ENCODE measurements around the gene CHID1.

Gene CHID1

DNA sequence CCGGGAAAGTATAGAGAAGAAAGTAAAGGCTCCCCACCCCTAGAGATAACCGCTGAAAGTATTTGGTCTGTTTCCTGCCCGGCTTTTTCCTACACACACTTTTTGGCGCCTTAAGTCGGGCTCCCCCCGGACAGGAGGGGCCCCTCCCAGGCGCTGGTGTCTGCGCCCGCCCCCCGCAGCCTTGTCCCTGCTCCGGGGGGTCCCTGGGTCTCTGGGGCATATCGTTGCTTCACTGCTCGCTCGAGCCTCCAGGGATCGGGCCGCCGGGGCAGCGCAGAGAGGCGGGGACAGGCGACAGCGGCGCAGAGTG, 83.8 kb downstream of the CHID1 start:
- Histone ChIP-seq H3K9me3 (no peaks in the 10 kb centered on the region), H3K4me3 (ENCODE audit: low read depth in 1 of 2, low read length in 1 of 2) (peak overlapping the region; percentile 68 to 80), H3K27me3 (peaks cover 29% of the 10 kb centered on the region), H3K36me3 (peaks cover 38% of the 10 kb centered on the region), H3K27ac (peak overlapping the region; percentile 80), H3K4me1 (ENCODE audit: control insufficient read depth in 1 of 2, insufficient read depth in 1 of 2, low read depth in 1 of 2, low read length in 1 of 2) (peaks cover 85 to 97% of the 10 kb centered on the region in 2 experiments)
- TF ChIP-seq, protein P1, sequence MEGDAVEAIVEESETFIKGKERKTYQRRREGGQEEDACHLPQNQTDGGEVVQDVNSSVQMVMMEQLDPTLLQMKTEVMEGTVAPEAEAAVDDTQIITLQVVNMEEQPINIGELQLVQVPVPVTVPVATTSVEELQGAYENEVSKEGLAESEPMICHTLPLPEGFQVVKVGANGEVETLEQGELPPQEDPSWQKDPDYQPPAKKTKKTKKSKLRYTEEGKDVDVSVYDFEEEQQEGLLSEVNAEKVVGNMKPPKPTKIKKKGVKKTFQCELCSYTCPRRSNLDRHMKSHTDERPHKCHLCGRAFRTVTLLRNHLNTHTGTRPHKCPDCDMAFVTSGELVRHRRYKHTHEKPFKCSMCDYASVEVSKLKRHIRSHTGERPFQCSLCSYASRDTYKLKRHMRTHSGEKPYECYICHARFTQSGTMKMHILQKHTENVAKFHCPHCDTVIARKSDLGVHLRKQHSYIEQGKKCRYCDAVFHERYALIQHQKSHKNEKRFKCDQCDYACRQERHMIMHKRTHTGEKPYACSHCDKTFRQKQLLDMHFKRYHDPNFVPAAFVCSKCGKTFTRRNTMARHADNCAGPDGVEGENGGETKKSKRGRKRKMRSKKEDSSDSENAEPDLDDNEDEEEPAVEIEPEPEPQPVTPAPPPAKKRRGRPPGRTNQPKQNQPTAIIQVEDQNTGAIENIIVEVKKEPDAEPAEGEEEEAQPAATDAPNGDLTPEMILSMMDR (IDR thresholded peaks at IDR 0.05), result no peak

DNA sequence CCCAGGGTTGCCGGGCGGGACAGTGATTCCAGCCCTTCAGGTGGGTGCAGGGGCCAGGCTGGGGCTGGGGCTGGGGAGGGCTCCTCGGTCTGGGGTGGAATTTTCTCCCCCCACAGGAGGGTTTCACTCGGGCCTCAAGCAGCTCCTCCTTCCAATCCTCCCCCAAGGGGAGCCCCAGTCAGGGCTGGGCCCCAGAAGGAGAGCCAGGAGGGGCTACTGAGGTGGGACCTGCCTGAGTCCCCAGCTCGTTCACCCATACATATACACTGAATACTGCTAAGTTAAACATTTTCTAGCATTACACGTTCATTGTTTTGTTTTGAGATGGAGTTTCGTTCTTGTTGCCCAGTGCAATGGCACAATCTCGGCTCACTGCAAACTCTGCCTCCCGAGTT, 84.4 kb downstream of the CHID1 start:
- Histone ChIP-seq H3K9me3 (no peaks in the 10 kb centered on the region), H3K4me3 (ENCODE audit: low read depth in 1 of 2, low read length in 1 of 2) (peak overlapping the region; percentile 68 to 80), H3K36me3 (peaks cover 39% of the 10 kb centered on the region), H3K27me3 (peaks cover 23% of the 10 kb centered on the region), H3K4me1 (ENCODE audit: control insufficient read depth in 1 of 2, insufficient read depth in 1 of 2, low read depth in 1 of 2, low read length in 1 of 2) (peaks cover 88 to 97% of the 10 kb centered on the region in 2 experiments), H3K27ac (peak overlapping the region; percentile 80)
- TF ChIP-seq, protein P1 (IDR thresholded peaks at IDR 0.05), result no peak

DNA sequence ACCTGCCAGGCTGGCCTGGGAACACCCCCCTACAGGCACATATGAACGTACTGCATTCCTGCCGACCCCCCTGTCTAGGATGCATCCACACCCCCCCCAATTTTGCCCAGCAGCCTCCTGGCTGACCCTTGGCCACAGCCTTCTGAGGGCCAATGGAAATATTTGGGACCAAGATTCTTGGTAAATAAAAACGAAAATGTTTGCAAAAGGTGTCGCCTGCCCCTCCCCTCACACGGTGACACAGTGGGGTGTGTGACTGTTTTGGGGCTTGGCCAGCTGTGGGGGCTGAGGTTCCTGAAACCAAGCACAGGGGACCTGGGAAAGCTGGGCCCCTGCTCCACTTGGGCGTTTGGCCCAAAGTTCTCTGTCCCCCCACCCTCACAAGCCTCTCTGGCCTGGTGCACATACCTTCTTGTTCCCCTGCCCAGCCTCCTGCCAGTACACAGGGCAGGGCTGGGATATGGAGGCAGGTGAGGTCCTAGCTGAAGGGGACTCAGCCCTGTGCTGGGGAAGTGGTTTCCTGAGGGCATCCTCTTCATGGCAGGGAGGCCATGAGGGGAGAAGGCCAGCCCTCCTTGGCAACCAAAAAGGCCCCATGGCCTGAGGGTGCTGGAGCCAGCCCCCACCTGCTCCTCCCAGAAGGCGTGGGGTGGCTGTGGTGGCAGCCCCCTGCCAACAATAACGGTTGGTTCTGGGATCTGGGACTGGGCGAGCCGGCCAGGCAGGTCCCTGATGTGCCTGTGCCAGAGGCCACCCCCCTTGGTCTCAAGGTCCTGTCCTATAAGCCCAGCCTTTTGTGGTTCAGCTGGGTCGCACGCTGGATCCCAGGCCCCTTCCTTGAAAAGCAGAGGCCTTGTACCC, 85.0 kb downstream of the CHID1 start:
- H3K4me3 ChIP-seq (ENCODE audit: low read depth in 1 of 2, low read length in 1 of 2), result no peak overlapping the region
- H3K4me1 ChIP-seq (ENCODE audit: control insufficient read depth in 1 of 2, insufficient read depth in 1 of 2, low read depth in 1 of 2, low read length in 1 of 2), result peaks cover 88 to 97% of the 10 kb centered on the region in 2 experiments
- TF ChIP-seq, protein P1 (IDR thresholded peaks at IDR 0.05), result no peak
- H3K27me3 ChIP-seq, result peaks cover 17% of the 10 kb centered on the region
- H3K9me3 ChIP-seq, result no peaks in the 10 kb centered on the region
- peak overlapping the region; percentile 80 for H3K27ac ChIP-seq
- H3K36me3 ChIP-seq, result peaks cover 39% of the 10 kb centered on the region

DNA sequence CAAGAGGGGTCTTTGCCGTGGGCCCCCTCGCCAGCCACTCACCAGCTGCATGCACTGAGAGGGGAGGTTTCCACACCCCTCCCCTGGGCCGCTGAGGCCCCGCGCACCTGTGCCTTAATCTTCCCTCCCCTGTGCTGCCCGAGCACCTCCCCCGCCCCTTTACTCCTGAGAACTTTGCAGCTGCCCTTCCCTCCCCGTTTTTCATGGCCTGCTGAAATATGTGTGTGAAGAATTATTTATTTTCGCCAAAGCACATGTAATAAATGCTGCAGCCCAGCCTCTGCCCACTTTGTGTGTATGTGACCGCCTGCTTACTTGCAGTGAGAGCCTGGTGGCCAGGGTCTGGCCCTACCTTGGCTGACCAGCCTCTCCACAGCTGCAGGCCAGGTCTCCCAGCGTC, 85.7 kb downstream of the CHID1 start:
- Histone ChIP-seq H3K27ac (peak overlapping the region; percentile 100), H3K9me3 (no peaks in the 10 kb centered on the region), H3K4me3 (ENCODE audit: low read depth in 1 of 2, low read length in 1 of 2) (no peak overlapping the region), H3K36me3 (peaks cover 39% of the 10 kb centered on the region), H3K4me1 (ENCODE audit: control insufficient read depth in 1 of 2, insufficient read depth in 1 of 2, low read depth in 1 of 2, low read length in 1 of 2) (peaks cover 87 to 96% of the 10 kb centered on the region in 2 experiments), H3K27me3 (peaks cover 11% of the 10 kb centered on the region)
- TF ChIP-seq, protein P1 (IDR thresholded peaks at IDR 0.05), result no peak

DNA sequence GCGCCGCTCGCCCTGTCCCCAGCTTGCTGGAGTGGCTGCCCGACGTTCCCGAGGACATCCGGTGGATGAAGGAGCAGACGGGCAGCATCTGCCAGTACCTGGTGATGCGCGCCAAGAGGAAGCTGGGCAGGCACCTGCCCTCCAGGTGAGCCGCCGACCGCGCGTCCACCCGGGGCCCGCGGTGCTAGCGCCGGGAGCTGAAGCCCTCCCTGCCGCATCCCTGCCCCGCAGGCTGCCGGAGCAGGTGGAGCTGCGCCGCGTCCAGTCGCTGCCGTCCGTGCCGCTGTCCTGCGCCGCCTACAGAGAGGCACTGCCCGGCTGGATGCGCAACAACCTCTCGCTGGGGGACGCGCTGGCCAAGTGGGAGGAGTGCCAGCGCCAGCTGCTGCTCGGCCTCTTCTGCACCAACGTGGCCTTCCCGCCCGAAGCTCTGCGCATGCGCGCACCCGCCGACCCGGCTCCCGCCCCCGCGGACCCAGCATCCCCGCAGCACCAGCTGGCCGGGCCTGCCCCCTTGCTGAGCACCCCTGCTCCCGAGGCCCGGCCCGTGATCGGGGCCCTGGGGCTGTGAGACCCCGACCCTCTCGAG, 86.2 kb downstream of the CHID1 start:
- peaks cover 81 to 91% of the 10 kb centered on the region in 2 experiments for H3K4me1 ChIP-seq (ENCODE audit: control insufficient read depth in 1 of 2, insufficient read depth in 1 of 2, low read depth in 1 of 2, low read length in 1 of 2)
- peak overlapping the region; percentile 100 for H3K27ac ChIP-seq
- peaks cover 5% of the 10 kb centered on the region for H3K27me3 ChIP-seq
- TF ChIP-seq, protein P1 (IDR thresholded peaks at IDR 0.05), result no peak
- no peak overlapping the region for H3K4me3 ChIP-seq (ENCODE audit: low read depth in 1 of 2, low read length in 1 of 2)
- H3K9me3 ChIP-seq, result no peaks in the 10 kb centered on the region
- H3K36me3 ChIP-seq, result peaks cover 39% of the 10 kb centered on the region
